Right lobe of liver (tissue), 4 donors: ENCODE results near the gene MATK.

Experiments
- POLR2A ChIP-seq: fragments of 450-650 bp; IDR thresholded peaks from one replicate; pipeline ENCODE4 v1.6.1; 2017; ENCODE audit warnings: antibody characterized with exemption, mild to moderate bottlenecking
- TF ChIP-seq, protein P1 (sequence below), 4 donors: fragments of 200-600 bp in 3 of 4; fragments of 450-650 bp in 1 of 4; IDR thresholded peaks; one replicate each; pipeline versions ENCODE4 v1.5.1 to v1.8.0; 2016 to 2022; ENCODE audit warnings: antibody characterized with exemption in 4 of 4, mild to moderate bottlenecking in 2 of 4
- donor health status: DM: no; HTN: no; CAD: no.
- donor health status: DM: no; HTN: no; CAD: no.
- donor health status: DM: no; HTN: yes; CAD: no.

GRCh38 chr19:3774621-3775373 is 11.4 kb downstream of the MATK start:
- TF ChIP-seq, protein P1, sequence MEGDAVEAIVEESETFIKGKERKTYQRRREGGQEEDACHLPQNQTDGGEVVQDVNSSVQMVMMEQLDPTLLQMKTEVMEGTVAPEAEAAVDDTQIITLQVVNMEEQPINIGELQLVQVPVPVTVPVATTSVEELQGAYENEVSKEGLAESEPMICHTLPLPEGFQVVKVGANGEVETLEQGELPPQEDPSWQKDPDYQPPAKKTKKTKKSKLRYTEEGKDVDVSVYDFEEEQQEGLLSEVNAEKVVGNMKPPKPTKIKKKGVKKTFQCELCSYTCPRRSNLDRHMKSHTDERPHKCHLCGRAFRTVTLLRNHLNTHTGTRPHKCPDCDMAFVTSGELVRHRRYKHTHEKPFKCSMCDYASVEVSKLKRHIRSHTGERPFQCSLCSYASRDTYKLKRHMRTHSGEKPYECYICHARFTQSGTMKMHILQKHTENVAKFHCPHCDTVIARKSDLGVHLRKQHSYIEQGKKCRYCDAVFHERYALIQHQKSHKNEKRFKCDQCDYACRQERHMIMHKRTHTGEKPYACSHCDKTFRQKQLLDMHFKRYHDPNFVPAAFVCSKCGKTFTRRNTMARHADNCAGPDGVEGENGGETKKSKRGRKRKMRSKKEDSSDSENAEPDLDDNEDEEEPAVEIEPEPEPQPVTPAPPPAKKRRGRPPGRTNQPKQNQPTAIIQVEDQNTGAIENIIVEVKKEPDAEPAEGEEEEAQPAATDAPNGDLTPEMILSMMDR (IDR thresholded peaks at IDR 0.05): no peak
- no peak for TF ChIP-seq POLR2A
